ENCODE measurements around the gene APBB1. TPM values are rescaled to one million over a fixed set of nuclear protein-coding genes. Genes with fewer than 3 reads are reported as not detected.

The APBB1 gene
- total and polyA plus RNA-seq, 10 of the 15 experiments (the other 5 are each of a cell fraction or from before 2014, with no cell fraction given) = 0.31 to 10.6 (median 5.4) TPM

DNA sequence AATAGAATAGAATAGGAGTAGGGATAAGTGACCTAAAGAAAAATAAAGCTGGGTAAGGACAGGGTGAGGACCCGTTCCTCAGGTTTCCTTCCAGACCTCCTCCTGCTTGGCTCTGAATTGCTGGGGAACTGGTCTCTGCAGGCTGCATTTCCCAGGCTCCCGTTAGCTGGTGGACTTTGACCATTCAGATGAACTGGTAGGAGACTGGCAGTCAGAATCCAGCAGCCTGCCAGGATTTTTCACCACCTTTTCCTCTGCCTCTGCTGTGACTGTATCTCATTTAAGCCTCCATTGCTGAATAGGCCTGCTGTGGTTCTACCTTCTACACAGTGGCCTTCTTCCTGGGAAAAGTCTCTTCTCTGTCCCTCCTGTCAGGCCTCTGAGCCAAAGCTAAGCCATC, 53.2 kb downstream of the APBB1 start:
- no TSS peak for BruUV-seq (replicated peaks)
- intact Hi-C loops (cut with micrococcal nuclease; ENCODE audit: unreplicated experiment) = no loop called here
- TF ChIP-seq RCOR1 (conservative IDR thresholded peaks at IDR 0.05; ENCODE audit: low read depth, low read length) = no peak
- no peak for TF ChIP-seq STAT1 (conservative IDR thresholded peaks at IDR 0.05)
- TF ChIP-seq ZNF384 (IDR thresholded peaks at IDR 0.05; ENCODE audit: borderline replicate concordance, low read depth, low read length) = no peak
- no peak for TF ChIP-seq SUPT20H (IDR thresholded peaks at IDR 0.05; ENCODE audit: borderline replicate concordance, control insufficient read depth, low read depth, low read length)
- no peak for TF ChIP-seq SPI1 (IDR thresholded peaks at IDR 0.05; ENCODE audit: borderline replicate concordance, insufficient read depth, low read depth, low read length)
- TF ChIP-seq FOXK2 (IDR thresholded peaks at IDR 0.05) = no peak
- DNase-seq (ENCODE audit: low read depth, low spot score) (no peak), FAIRE-seq (no peak), ATAC-seq (no peak)
- Histone ChIP-seq H3K4me1 (ENCODE audit: control insufficient read depth, insufficient read depth, low read length) (no peaks in the 10 kb centered on the region), H3K9me3 (replicated peaks; ENCODE audit: control insufficient read depth, insufficient read depth, low read length) (no peaks in the 10 kb centered on the region), H3K4me2 (ENCODE audit: control insufficient read depth, insufficient read depth) (no peak overlapping the region), H4K20me1 (ENCODE audit: control insufficient read depth, insufficient read depth) (no peaks in the 10 kb centered on the region), H3K79me2 (ENCODE audit: control insufficient read depth, insufficient read depth, low read length) (no peaks in the 10 kb centered on the region), H3K36me3 (ENCODE audit: control insufficient read depth in 2 of 2, insufficient read depth in 2 of 2, low read length in 1 of 2) (no peaks in the 10 kb centered on the region), H3K27ac (ENCODE audit: control insufficient read depth, insufficient read depth) (no peak overlapping the region), H3K27me3 (replicated peaks in 1 of 2; ENCODE audit: control insufficient read depth in 2 of 2, insufficient read depth in 2 of 2, low read length in 1 of 2) (peaks cover 0 to 2% of the 10 kb centered on the region in 2 experiments; a peak in 1 of 4 replicates), H3K9ac (ENCODE audit: control insufficient read depth, insufficient read depth, low read length) (no peak overlapping the region), H2AFZ (ENCODE audit: control insufficient read depth, low read depth, low read length) (no peak overlapping the region), H3K4me3 (no peak overlapping the region)
- CTCF ChIA-PET = interaction anchor here (1.3 kb wide), 1 partner anchor 13 kb away, joined by 5 read pairs; no protein-coding TSS in a partner anchor
- POLR2A ChIA-PET = no interaction called here
- SMC1A ChIA-PET (ENCODE audit: uncharacterized antibody, unreplicated experiment) = no interaction called here
- 3% methylated on average over 2 of the region's 2 CpGs for WGBS (ENCODE audit: insufficient coverage, insufficient replicate concordance, low lambda C conversion rate, missing lambda C conversion rate)
- in situ Hi-C loops (cut with MboI) = no loop called here
- RAD21 ChIA-PET (ENCODE audit: unreplicated experiment) = interaction anchor here (1.3 kb wide), 1 partner anchor 13 kb away, joined by 3 read pairs; no protein-coding TSS in a partner anchor

Measured in GM12878 (cell line).